ENCODE results near the gene NR6A1.

The NR6A1 gene

DNA sequence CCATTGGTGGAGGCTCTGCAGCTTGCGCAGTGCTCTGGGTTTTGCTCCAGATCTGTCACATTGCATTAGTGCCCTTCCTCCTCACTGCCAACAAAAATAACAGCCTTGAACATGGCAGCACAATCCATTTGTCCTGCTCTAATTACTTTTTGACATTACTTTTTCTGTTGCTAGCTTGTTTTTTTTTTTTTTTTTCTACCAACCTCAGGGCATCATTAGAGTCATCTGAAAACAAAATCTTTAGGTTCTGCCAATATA lies 146.4 kb downstream of the NR6A1 start:
- no peak for TF ChIP-seq CTCF (IDR thresholded peaks at IDR 0.05; ENCODE audit: low read depth, low read length)
- no peak overlapping the region for H3K4me3 ChIP-seq (ENCODE audit: low read depth, low read length)

GRCh38 chr9:124623966-124624734 lies 147.0 kb downstream of the NR6A1 start:
- TF ChIP-seq CTCF (IDR thresholded peaks at IDR 0.05; ENCODE audit: low read depth, low read length): no peak
- H3K4me3 ChIP-seq (ENCODE audit: low read depth, low read length): no peak overlapping the region

GRCh38 chr9:124622882-124623281 lies 148.2 kb downstream of the NR6A1 start:
- TF ChIP-seq CTCF (IDR thresholded peaks at IDR 0.05; ENCODE audit: low read depth, low read length): no peak
- no peak overlapping the region for H3K4me3 ChIP-seq (ENCODE audit: low read depth, low read length)

- no peak overlapping the region for H3K4me3 ChIP-seq (ENCODE audit: low read depth, low read length)
- no peak for TF ChIP-seq CTCF (IDR thresholded peaks at IDR 0.05; ENCODE audit: low read depth, low read length)
Observed at GRCh38 chr9:124621371-124622328, 149.5 kb downstream of the NR6A1 start.

DNA sequence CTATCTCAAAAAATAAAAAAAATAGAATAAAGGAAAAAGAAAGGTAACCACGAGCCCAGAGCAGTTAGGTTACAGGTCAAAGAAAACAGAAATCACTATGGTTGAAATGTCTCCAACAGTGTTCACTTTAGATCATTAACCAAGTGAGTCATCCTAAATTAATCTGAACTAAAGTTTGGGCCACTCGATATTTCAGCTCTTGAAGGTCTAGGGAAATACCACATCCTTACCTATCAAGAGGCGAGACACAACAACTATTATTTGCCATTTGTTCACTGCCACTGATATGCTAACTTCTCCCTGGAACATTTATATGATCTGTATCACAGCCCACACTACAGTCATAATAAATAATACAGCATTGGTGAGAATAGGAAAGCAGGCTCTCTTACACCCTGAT lies 152.6 kb downstream of the NR6A1 start:
- TF ChIP-seq CTCF (IDR thresholded peaks at IDR 0.05; ENCODE audit: low read depth, low read length): no peak
- H3K4me3 ChIP-seq (ENCODE audit: low read depth, low read length): no peak overlapping the region

- peak; percentile 89 for TF ChIP-seq CTCF (IDR thresholded peaks at IDR 0.05; ENCODE audit: low read depth, low read length)
- no peak overlapping the region for H3K4me3 ChIP-seq (ENCODE audit: low read depth, low read length)
Observed at GRCh38 chr9:124617477-124618141, 153.5 kb downstream of the NR6A1 start.
